Astrocyte of the cerebellum (primary cell): Measurements from ENCODE around the gene PLEKHA1.

Experiments
- DNase-seq: peaks from one replicate; pipeline ENCODE4 v3.0.0-alpha.2; 2011; ENCODE audit warnings: low read depth
- H3K4me3 ChIP-seq: 2 replicates; pipeline ENCODE4 v1.5.1; 2011; ENCODE audit warnings: mild to moderate bottlenecking, low read depth, low read length, moderate library complexity
- CTCF ChIP-seq: IDR thresholded peaks from 2 replicates; pipeline ENCODE4 v1.5.1; 2012; ENCODE audit warnings: low read length, low read depth, moderate library complexity, mild to moderate bottlenecking; ENCODE audit errors: missing control alignments
- in situ Hi-C: cut with HindIII; loops from 2 replicates; pipeline ENCODE4 v1.10.0; 2017; ENCODE audit warnings: low sequenced_read_pairs

Gene PLEKHA1

GRCh38 chr10:122350893-122351292, 23.6 kb upstream of the PLEKHA1 start:
- in situ Hi-C loops: no loop called here
- TF ChIP-seq CTCF: no peak
- DNase-seq: no peak
- H3K4me3 ChIP-seq: no peak overlapping the region

- in situ Hi-C loops: no loop called here
These were observed 21.5 kb upstream of the PLEKHA1 start for GRCh38 chr10:122352817-122353525.

GRCh38 chr10:122354383-122354782, 20.1 kb upstream of the PLEKHA1 start:
- no peak overlapping the region for H3K4me3 ChIP-seq
- TF ChIP-seq CTCF: no peak
- in situ Hi-C loops: no loop called here
- DNase-seq: no peak

More at GRCh38 chr10:122352817-122353525, 21.5 kb upstream of the PLEKHA1 start:
- DNase-seq: no peak
- H3K4me3 ChIP-seq: no peak overlapping the region
- TF ChIP-seq CTCF: no peak

- no peak for DNase-seq
- in situ Hi-C loops: no loop called here
- H3K4me3 ChIP-seq: no peak overlapping the region
- no peak for TF ChIP-seq CTCF
These were observed 16.8 kb upstream of the PLEKHA1 start for GRCh38 chr10:122357685-122358084.

- H3K4me3 ChIP-seq: no peak overlapping the region
- in situ Hi-C loops: no loop called here
- no peak for TF ChIP-seq CTCF
- no peak for DNase-seq
These were observed 14.9 kb upstream of the PLEKHA1 start for GRCh38 chr10:122359621-122360020.

GRCh38 chr10:122361046-122361445, 13.5 kb upstream of the PLEKHA1 start:
- DNase-seq: no peak
- no peak for TF ChIP-seq CTCF
- in situ Hi-C loops: no loop called here
- H3K4me3 ChIP-seq: no peak overlapping the region
